H9 (cell line): Measurements from ENCODE around the gene BIRC3. TPM values are rescaled to one million over a fixed set of nuclear protein-coding genes. Genes with fewer than 3 reads are reported as not detected.

Experiments
- DNase-seq: peaks from one replicate; pipeline ENCODE4 v3.0.0-alpha.2; 2017
- H2AFZ ChIP-seq: one replicate; pipeline ENCODE4 v1.6.1; 2013; ENCODE audit warnings: mild to moderate bottlenecking, low read length, control low read depth, moderate library complexity
- H2AK5ac ChIP-seq: 2 replicates; pipeline ENCODE4 v1.6.1; 2013; ENCODE audit warnings: low read length, control low read depth, mixed read lengths; ENCODE audit not compliant: insufficient read length
- H2BK120ac ChIP-seq: one replicate; pipeline ENCODE4 v1.6.1; 2013; ENCODE audit warnings: low read depth, mild to moderate bottlenecking, low read length, control low read depth, inconsistent platforms; ENCODE audit not compliant: poor library complexity, severe bottlenecking
- H2BK12ac ChIP-seq: 2 replicates; pipeline ENCODE4 v1.6.1; 2013; ENCODE audit warnings: low read length, control low read depth, mixed read lengths, low read depth; ENCODE audit not compliant: insufficient read length
- H2BK15ac ChIP-seq: 2 replicates; pipeline ENCODE4 v1.6.1; 2013; ENCODE audit warnings: low read depth, low read length, control low read depth
- H2BK20ac ChIP-seq: one replicate; pipeline ENCODE4 v1.6.1; 2013; ENCODE audit warnings: low read depth, mild to moderate bottlenecking, low read length, control low read depth, inconsistent platforms; ENCODE audit not compliant: poor library complexity, severe bottlenecking
- H2BK5ac ChIP-seq: 2 replicates; pipeline ENCODE4 v1.6.1; 2013; ENCODE audit warnings: low read length, control low read depth, mixed read lengths; ENCODE audit not compliant: insufficient read length
- H3K14ac ChIP-seq: 2 replicates; pipeline ENCODE4 v1.6.1; 2013; ENCODE audit warnings: low read length, control low read depth; ENCODE audit not compliant: insufficient read depth
- H3K18ac ChIP-seq: 2 replicates; pipeline ENCODE4 v1.6.1; 2013; ENCODE audit warnings: low read depth, mild to moderate bottlenecking, mixed read lengths, low read length, control low read depth; ENCODE audit not compliant: insufficient read length
- H3K23ac ChIP-seq: 2 replicates; pipeline ENCODE4 v1.6.1; 2013; ENCODE audit warnings: low read length, control low read depth, mixed read lengths, low read depth; ENCODE audit not compliant: insufficient read length
- H3K23me2 ChIP-seq: 2 replicates; pipeline ENCODE4 v1.6.1; 2013; ENCODE audit warnings: low read depth, mild to moderate bottlenecking, mixed read lengths, low read length, control low read depth; ENCODE audit not compliant: insufficient read length, poor library complexity, severe bottlenecking
- H3K27ac ChIP-seq: 2 replicates; pipeline ENCODE4 v1.5.1; 2013; ENCODE audit warnings: low read length, control low read depth, mixed read lengths, low read depth; ENCODE audit not compliant: insufficient read length
- H3K27me3 ChIP-seq: 2 replicates; pipeline ENCODE4 v1.6.1; 2013; ENCODE audit warnings: low read length, control low read depth, inconsistent platforms; ENCODE audit not compliant: insufficient read depth
- H3K4ac ChIP-seq: 2 replicates; pipeline ENCODE4 v1.6.1; 2013; ENCODE audit warnings: low read depth, mild to moderate bottlenecking, control low read depth, inconsistent platforms, low read length, moderate library complexity
- H3K4me1 ChIP-seq: 2 replicates; pipeline ENCODE4 v1.6.1; 2013; ENCODE audit warnings: low read length, control low read depth, inconsistent platforms; ENCODE audit not compliant: insufficient read depth
- H3K4me2 ChIP-seq: 2 replicates; pipeline ENCODE4 v1.6.1; 2013; ENCODE audit warnings: low read length, control low read depth, mixed read lengths; ENCODE audit not compliant: insufficient read length, insufficient read depth
- H3K56ac ChIP-seq: 2 replicates; pipeline ENCODE4 v1.6.1; 2013; ENCODE audit warnings: low read depth, mild to moderate bottlenecking, mixed read lengths, low read length, control low read depth; ENCODE audit not compliant: insufficient read length
- H3K79me1 ChIP-seq: 2 replicates; pipeline ENCODE4 v1.6.1; 2013; ENCODE audit warnings: low read depth, mild to moderate bottlenecking, moderate library complexity, low read length, control low read depth, inconsistent platforms; ENCODE audit not compliant: insufficient read depth, poor library complexity, severe bottlenecking
- H3K79me2 ChIP-seq: 2 replicates; pipeline ENCODE4 v1.6.1; 2013; ENCODE audit warnings: low read length, control low read depth, inconsistent platforms; ENCODE audit not compliant: insufficient read depth
- H3K9ac ChIP-seq: 2 replicates; pipeline ENCODE4 v1.6.1; 2013; ENCODE audit warnings: low read length, control low read depth, mixed read lengths; ENCODE audit not compliant: insufficient read length; ENCODE audit errors: extremely low read depth
- H3K9me3 ChIP-seq: one replicate; pipeline ENCODE4 v1.6.1; 2013; ENCODE audit warnings: low read depth, low read length, inconsistent platforms; ENCODE audit not compliant: control insufficient read depth
- H3T11ph ChIP-seq: one replicate; pipeline ENCODE4 v1.6.1; 2013; ENCODE audit warnings: mild to moderate bottlenecking, low read length, control low read depth, inconsistent platforms
- H4K20me1 ChIP-seq: one replicate; pipeline ENCODE4 v1.6.1; 2013; ENCODE audit not compliant: control insufficient read depth, insufficient read length, insufficient read depth
- H4K5ac ChIP-seq: 2 replicates; pipeline ENCODE4 v1.6.1; 2013; ENCODE audit warnings: low read depth, mild to moderate bottlenecking, mixed read lengths, low read length, control low read depth; ENCODE audit not compliant: insufficient read length
- H4K8ac ChIP-seq: replicated peaks from 2 replicates; pipeline ENCODE4 v1.6.1; 2013; ENCODE audit warnings: low read length, control low read depth, mixed read lengths, low read depth; ENCODE audit not compliant: insufficient read length
- H4K91ac ChIP-seq: 2 replicates; pipeline ENCODE4 v1.6.1; 2013; ENCODE audit warnings: low read depth, mild to moderate bottlenecking, moderate library complexity, mixed read lengths, low read length, control low read depth; ENCODE audit not compliant: insufficient read length
- H3K27ac Mint-ChIP-seq, 3 experiments: 2 replicates in 2 of 3; 3 replicates in 1 of 3; pipeline ENCODE4 v1.8.0; 2020 to 2021; ENCODE audit warnings: mixed read lengths in 3 of 3, mild to moderate bottlenecking in 1 of 3, moderate library complexity in 1 of 3
- H3K27me3 Mint-ChIP-seq: 2 replicates; pipeline ENCODE4 v1.8.0; 2021; ENCODE audit warnings: low read depth, mild to moderate bottlenecking, moderate library complexity, mixed read lengths
- H3K36me3 Mint-ChIP-seq, 3 experiments: 2 replicates in 2 of 3; 3 replicates in 1 of 3; pipeline ENCODE4 v1.8.0; 2020 to 2021; ENCODE audit warnings: low read depth in 3 of 3, mixed read lengths in 3 of 3; ENCODE audit not compliant: insufficient read depth in 1 of 3
- H3K4me1 Mint-ChIP-seq, 2 experiments: 2 replicates each; pipeline ENCODE4 v1.8.0; 2020; ENCODE audit warnings: mixed read lengths in 2 of 2
- H3K4me3 Mint-ChIP-seq, 2 experiments: 2 replicates in 1 of 2; 3 replicates in 1 of 2; pipeline ENCODE4 v1.8.0; 2020 to 2021; ENCODE audit warnings: mild to moderate bottlenecking in 2 of 2, mixed read lengths in 2 of 2, moderate library complexity in 1 of 2
- H3K9me3 Mint-ChIP-seq, 2 experiments: 2 replicates in 1 of 2; 3 replicates in 1 of 2; pipeline ENCODE4 v1.8.0; 2020; ENCODE audit warnings: mild to moderate bottlenecking in 2 of 2, mixed read lengths in 2 of 2, moderate library complexity in 1 of 2
- CTCF ChIP-seq: fragments of 200-600 bp; sonication (generic); conservative IDR thresholded peaks from 3 replicates; pipeline ENCODE4 v1.8.0; 2021; ENCODE audit warnings: antibody characterized with exemption, mild to moderate bottlenecking
- WGBS: extraction: QIAGEN DNeasy Blood & Tissue Kit; methylation state at CpG from one replicate; pipeline ENCODE4 v1.1.7; 2013; ENCODE audit warnings: missing lambda C conversion rate, low lambda C conversion rate, mixed read lengths; ENCODE audit not compliant: insufficient read length; ENCODE audit errors: extremely low coverage; 5-methylcytosine and 5-hydroxymethylcytosine counted together
- total RNA-seq: library from RNA; stranded (reverse); gene quantifications from 2 replicates; pipeline ENCODE4 v1.2.1, GENCODE V29; 2021

The BIRC3 gene
- total RNA-seq, 1 experiment from 2014 or later = 0.04 TPM

DNA sequence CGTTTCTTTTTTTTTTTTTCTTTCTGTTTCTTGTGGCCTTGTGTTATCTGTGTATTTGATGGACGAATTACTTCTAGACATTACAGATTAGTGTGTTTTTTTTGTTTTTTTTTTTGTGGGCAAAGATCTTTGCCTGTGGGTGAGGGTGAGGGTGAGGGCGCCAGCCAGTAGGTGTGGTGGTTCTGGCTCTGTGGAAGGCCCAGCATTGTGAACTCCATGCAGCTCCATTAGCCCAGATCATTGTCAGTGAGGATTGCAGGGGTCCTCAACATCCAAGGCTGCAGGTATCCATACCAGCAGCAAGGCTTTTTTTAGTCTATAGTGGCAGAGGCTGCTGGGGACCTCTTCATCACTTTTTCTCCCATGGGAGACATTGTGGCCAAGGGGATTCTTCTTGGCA, 43.4 kb downstream of the BIRC3 start:
- Histone ChIP-seq H3K79me1 (no peaks in the 10 kb centered on the region), H4K20me1 (no peaks in the 10 kb centered on the region), H4K5ac (no peak overlapping the region), H3K4me1 (no peaks in the 10 kb centered on the region), H2BK20ac (no peak overlapping the region), H2BK120ac (no peak overlapping the region), H3K56ac (no peak overlapping the region), H2AFZ (no peak overlapping the region), H3K79me2 (no peaks in the 10 kb centered on the region), H3K9me3 (no peaks in the 10 kb centered on the region), H2BK15ac (no peak overlapping the region), H3K9ac (no peak overlapping the region), H3K14ac (no peak overlapping the region), H2BK12ac (no peak overlapping the region), H3K4me2 (no peak overlapping the region), H3K23me2 (no peaks in the 10 kb centered on the region), H3K27ac (no peak overlapping the region), H4K91ac (no peak overlapping the region), H3T11ph (no peak overlapping the region), H3K4ac (no peak overlapping the region), H2BK5ac (no peak overlapping the region), H3K18ac (no peak overlapping the region), H3K27me3 (no peaks in the 10 kb centered on the region), H4K8ac (no peak overlapping the region), H3K23ac (no peak overlapping the region), H2AK5ac (no peak overlapping the region)
- no peak for TF ChIP-seq CTCF
- no peak for DNase-seq
- no CpG with 5 or more reads among the region's 3 CpGs for WGBS
- Mint-ChIP-seq H3K27ac (peak overlapping the region in 1 of 3 experiments; percentile 40; a peak in 1 of 7 replicates), H3K27me3 (no peaks in the 10 kb centered on the region), H3K36me3 (peaks cover 16 to 59% (median 54%) of the 10 kb centered on the region in 3 experiments; a peak in 6 of 7 replicates), H3K4me1 (0 out of 4 replicates have a peak, but pooled peaks cover 0 to 6% of the 10 kb centered on the region in 2 experiments), H3K9me3 (peaks cover under 1 to 4% of the 10 kb centered on the region in 2 experiments; a peak in 2 of 5 replicates), H3K4me3 (no peak overlapping the region)
